PC-3 (cell line): ENCODE measurements around the gene SRR. TPM values are rescaled to one million over a fixed set of nuclear protein-coding genes. Genes with fewer than 3 reads are reported as not detected.

Experiments used
- ATAC-seq: fragments of 200-7000 bp; cut with Tn5 transposase; 2 replicates; pipeline ENCODE4 v1.9.1; 2020; ENCODE audit warnings: mild to moderate bottlenecking, moderate library complexity
- BruUV-seq: library from RNA; stranded (reverse); fragments of 400-500 nt; replicated peaks from 2 replicates; lab custom pipeline; 2021; lab: Mats Ljungman, UMichigan
- CTCF ChIA-PET: fragments of 300-600 bp; sonication (Branson Sonifier 250); formaldehyde crosslinking; loops from one replicate; lab custom pipeline; 2022; ENCODE audit warnings: antibody characterized with exemption; lab: Charles Lee
- POLR2A ChIA-PET: fragments of 300-600 bp; sonication (Branson Sonifier 250); formaldehyde crosslinking; loops from one replicate; lab custom pipeline; 2022; ENCODE audit warnings: antibody characterized with exemption; ENCODE audit not compliant: unreplicated experiment; lab: Charles Lee
- DNase-seq: peaks from one replicate; pipeline ENCODE4 v3.0.0-alpha.2; 2015
- H2AFZ ChIP-seq: fragments of 300-600 bp; sonication (generic); 2 replicates; pipeline ENCODE4 v1.6.0; 2016; ENCODE audit warnings: antibody characterized with exemption, low read length
- H3F3A ChIP-seq: fragments of 300-600 bp; sonication (generic); one replicate; pipeline ENCODE4 v1.6.0; 2017; ENCODE audit warnings: antibody characterized with exemption, low read length, control low read depth, mild to moderate bottlenecking; ENCODE audit not compliant: unreplicated experiment
- H3K27ac ChIP-seq: fragments of 300-600 bp; sonication (generic); 2 replicates; pipeline ENCODE4 v1.5.1; 2016; ENCODE audit warnings: mild to moderate bottlenecking, low read length
- H3K27me3 ChIP-seq: fragments of 300-600 bp; sonication (generic); 2 replicates; pipeline ENCODE4 v1.6.1; 2016; ENCODE audit warnings: low read length, mixed read lengths
- H3K36me3 ChIP-seq: fragments of 300-600 bp; sonication (generic); 2 replicates; pipeline ENCODE4 v1.6.1; 2016; ENCODE audit warnings: low read depth, mixed run types, low read length, mixed read lengths
- H3K4me1 ChIP-seq: fragments of 300-600 bp; sonication (generic); 2 replicates; pipeline ENCODE4 v1.5.1; 2016; ENCODE audit warnings: low read length; ENCODE audit not compliant: insufficient read depth
- H3K4me2 ChIP-seq: fragments of 300-600 bp; sonication (generic); 2 replicates; pipeline ENCODE4 v1.6.0; 2016; ENCODE audit warnings: low read length
- H3K4me3 ChIP-seq: fragments of 300-600 bp; sonication (generic); 2 replicates; pipeline ENCODE4 v1.5.1; 2016; ENCODE audit warnings: mild to moderate bottlenecking, low read length, mixed read lengths
- H3K79me2 ChIP-seq: fragments of 300-600 bp; sonication (generic); 2 replicates; pipeline ENCODE4 v1.6.1; 2017; ENCODE audit warnings: low read length, mixed read lengths
- H3K9ac ChIP-seq: fragments of 300-600 bp; sonication (generic); 2 replicates; pipeline ENCODE4 v1.6.0; 2016; ENCODE audit warnings: mild to moderate bottlenecking, low read length
- H3K9me2 ChIP-seq: fragments of 300-600 bp; sonication (generic); replicated peaks from 2 replicates; pipeline ENCODE4 v1.6.1; 2016; ENCODE audit warnings: mixed run types, low read length, mixed read lengths
- H3K9me3 ChIP-seq: fragments of 300-600 bp; sonication (generic); 2 replicates; pipeline ENCODE4 v1.6.1; 2016; ENCODE audit warnings: low read length, mixed read lengths
- H4K20me1 ChIP-seq: fragments of 300-600 bp; sonication (generic); 2 replicates; pipeline ENCODE4 v1.6.1; 2016; ENCODE audit warnings: low read length, mixed read lengths
- EZH2 ChIP-seq: fragments of 300-600 bp; sonication (generic); IDR thresholded peaks from one replicate; pipeline ENCODE4 v1.6.1; 2017; ENCODE audit warnings: antibody characterized with exemption, mild to moderate bottlenecking, low read length; ENCODE audit not compliant: unreplicated experiment
- EZH2phosphoT487 ChIP-seq: fragments of 300-600 bp; sonication (generic); IDR thresholded peaks from 2 replicates; pipeline ENCODE4 v1.6.1; 2018; ENCODE audit warnings: mild to moderate bottlenecking, antibody characterized with exemption, low read length, borderline replicate concordance
- intact Hi-C: fragments of 100-400 bp; cut with micrococcal nuclease; formaldehyde crosslinking; loops from 2 replicates; pipeline ENCODE4 v1.9.0; 2023
- total RNA-seq: library from RNA; depleted of rRNA; stranded (reverse); fragments of >200 nt; gene quantifications from 2 replicates; pipeline ENCODE4 v1.2.3, GENCODE V29; 2014
- TF ChIP-seq, protein P1 (sequence below): fragments of 300-600 bp; sonication (generic); conservative IDR thresholded peaks from 2 replicates; pipeline ENCODE4 v1.5.1; 2017; ENCODE audit warnings: antibody characterized with exemption, low read depth, mild to moderate bottlenecking, low read length

The SRR gene
- total RNA-seq, 1 experiment from 2014 or later, result 12.0 TPM

DNA sequence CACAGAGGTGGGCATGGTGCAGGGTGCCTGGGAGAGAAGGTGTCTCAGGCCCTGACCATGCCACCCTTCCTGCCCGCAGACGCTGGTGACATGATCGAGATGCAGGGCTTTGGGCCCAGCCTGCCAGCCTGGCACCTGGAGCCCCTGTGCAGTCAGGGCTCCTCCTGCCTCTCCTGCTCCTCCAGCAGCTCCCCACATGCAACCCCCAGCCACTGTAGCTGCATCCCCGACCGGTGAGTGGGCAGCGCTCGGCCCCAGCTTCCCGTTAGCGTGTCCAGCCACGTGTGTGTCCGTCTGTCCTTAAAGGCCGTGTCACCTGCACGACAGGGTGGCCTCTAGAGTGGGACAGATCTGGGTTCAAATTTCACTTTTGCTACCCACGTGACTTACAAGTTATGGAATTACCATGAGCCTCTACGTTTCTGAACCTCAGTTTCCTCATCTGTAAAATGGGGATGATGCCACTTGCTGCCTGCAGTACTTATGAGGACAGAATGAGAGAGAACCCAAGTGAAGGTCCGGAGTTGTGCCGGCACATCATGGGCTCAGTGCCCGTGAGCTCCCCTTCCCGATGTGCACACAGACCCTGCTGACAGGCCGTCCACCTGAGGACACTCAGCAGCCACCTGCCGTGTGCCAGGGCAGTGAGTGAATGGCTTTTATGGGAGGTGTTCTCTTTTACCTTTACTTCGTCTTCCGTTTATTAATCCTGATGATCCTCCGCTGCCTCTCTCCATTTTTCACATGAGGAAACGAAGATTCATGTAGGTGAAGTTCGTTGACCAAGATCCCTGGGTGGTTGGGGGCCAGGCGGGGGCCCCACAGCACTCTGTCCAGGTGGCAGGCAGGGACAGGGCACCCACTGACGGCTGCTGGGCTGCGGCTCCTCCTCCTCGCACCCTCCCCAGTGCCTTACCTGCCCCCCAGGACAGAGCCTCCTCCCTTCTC is 67.7 kb downstream of the SRR start:
- H2AFZ ChIP-seq, result no peak overlapping the region
- DNase-seq (no peak), ATAC-seq (no peak)
- no peaks in the 10 kb centered on the region for H3F3A ChIP-seq
- POLR2A ChIA-PET, result no interaction called here
- H3K4me3 ChIP-seq, result no peak overlapping the region
- no peaks in the 10 kb centered on the region for H3K4me1 ChIP-seq
- CTCF ChIA-PET, result no interaction called here
- no peaks in the 10 kb centered on the region for H3K9me3 ChIP-seq
- no peaks in the 10 kb centered on the region for H4K20me1 ChIP-seq
- TF ChIP-seq, protein P1, sequence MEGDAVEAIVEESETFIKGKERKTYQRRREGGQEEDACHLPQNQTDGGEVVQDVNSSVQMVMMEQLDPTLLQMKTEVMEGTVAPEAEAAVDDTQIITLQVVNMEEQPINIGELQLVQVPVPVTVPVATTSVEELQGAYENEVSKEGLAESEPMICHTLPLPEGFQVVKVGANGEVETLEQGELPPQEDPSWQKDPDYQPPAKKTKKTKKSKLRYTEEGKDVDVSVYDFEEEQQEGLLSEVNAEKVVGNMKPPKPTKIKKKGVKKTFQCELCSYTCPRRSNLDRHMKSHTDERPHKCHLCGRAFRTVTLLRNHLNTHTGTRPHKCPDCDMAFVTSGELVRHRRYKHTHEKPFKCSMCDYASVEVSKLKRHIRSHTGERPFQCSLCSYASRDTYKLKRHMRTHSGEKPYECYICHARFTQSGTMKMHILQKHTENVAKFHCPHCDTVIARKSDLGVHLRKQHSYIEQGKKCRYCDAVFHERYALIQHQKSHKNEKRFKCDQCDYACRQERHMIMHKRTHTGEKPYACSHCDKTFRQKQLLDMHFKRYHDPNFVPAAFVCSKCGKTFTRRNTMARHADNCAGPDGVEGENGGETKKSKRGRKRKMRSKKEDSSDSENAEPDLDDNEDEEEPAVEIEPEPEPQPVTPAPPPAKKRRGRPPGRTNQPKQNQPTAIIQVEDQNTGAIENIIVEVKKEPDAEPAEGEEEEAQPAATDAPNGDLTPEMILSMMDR, result no peak
- TF ChIP-seq EZH2 (no peak), EZH2phosphoT487 (no peak)
- BruUV-seq, result no TSS peak
- H3K9ac ChIP-seq, result no peak overlapping the region
- intact Hi-C loops, result no loop called here
- H3K4me2 ChIP-seq, result no peak overlapping the region
- H3K36me3 ChIP-seq, result no peaks in the 10 kb centered on the region
- no peaks in the 10 kb centered on the region for H3K27me3 ChIP-seq
- no peak overlapping the region for H3K27ac ChIP-seq
- H3K9me2 ChIP-seq, result no peaks in the 10 kb centered on the region
- no peaks in the 10 kb centered on the region for H3K79me2 ChIP-seq

DNA sequence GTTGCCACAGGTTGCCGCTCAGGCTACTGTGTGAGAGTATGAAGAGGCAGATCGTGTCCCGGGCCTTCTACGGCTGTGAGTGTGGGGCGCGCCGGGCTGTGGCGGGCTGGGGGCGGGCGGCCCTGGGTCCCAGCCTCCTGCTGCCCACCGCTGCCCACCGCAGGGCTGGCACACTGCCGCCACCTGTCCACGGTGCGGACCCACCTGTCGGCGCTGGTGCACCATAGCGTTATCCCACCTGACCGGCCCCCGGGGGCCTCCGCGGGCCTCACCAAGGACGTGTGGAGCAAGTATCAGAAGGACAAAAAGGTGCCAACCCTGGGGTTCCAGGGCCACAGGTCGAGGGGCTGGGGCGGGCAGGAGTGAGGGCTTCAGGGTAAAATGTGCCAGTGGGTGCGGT is 68.4 kb downstream of the SRR start:
- no peaks in the 10 kb centered on the region for H4K20me1 ChIP-seq
- no peaks in the 10 kb centered on the region for H3K79me2 ChIP-seq
- no peak overlapping the region for H3K4me2 ChIP-seq
- ATAC-seq (no peak), DNase-seq (no peak)
- H3F3A ChIP-seq, result no peaks in the 10 kb centered on the region
- H3K27me3 ChIP-seq, result no peaks in the 10 kb centered on the region
- H3K4me3 ChIP-seq, result no peak overlapping the region
- H3K9me3 ChIP-seq, result no peaks in the 10 kb centered on the region
- H3K9me2 ChIP-seq, result no peaks in the 10 kb centered on the region
- no peak overlapping the region for H2AFZ ChIP-seq
- no peak overlapping the region for H3K9ac ChIP-seq
- CTCF ChIA-PET, result no interaction called here
- POLR2A ChIA-PET, result no interaction called here
- intact Hi-C loops, result no loop called here
- no TSS peak for BruUV-seq
- H3K27ac ChIP-seq, result no peak overlapping the region
- TF ChIP-seq EZH2phosphoT487 (no peak), EZH2 (no peak)
- TF ChIP-seq, protein P1, result no peak
- no peaks in the 10 kb centered on the region for H3K36me3 ChIP-seq
- H3K4me1 ChIP-seq, result no peaks in the 10 kb centered on the region

DNA sequence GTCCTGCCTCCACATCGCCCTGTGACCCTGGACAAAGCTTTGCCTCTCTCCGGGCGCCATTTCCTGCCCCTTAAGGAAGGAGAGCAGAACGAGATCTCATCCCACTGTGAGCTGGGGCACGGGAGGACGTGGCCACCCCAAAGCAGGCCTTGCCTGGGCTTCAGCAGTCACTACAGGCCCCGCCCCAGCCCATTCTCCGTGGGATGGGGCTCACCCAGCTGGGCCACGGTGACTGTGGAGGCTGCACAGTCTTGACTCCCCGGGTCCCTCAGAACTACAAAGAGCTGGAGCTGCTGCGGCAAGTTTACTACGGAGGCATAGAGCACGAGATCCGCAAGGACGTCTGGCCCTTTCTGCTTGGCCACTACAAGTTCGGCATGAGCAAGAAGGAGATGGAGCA is 68.9 kb downstream of the SRR start:
- ChIA-PET POLR2A (no interaction called here), CTCF (no interaction called here)
- no peak for ATAC-seq
- H3K9ac ChIP-seq, result no peak overlapping the region
- H3K4me3 ChIP-seq, result no peak overlapping the region
- intact Hi-C loops, result no loop called here
- no peak for DNase-seq
- H3K27me3 ChIP-seq, result no peaks in the 10 kb centered on the region
- BruUV-seq, result no TSS peak
- no peak overlapping the region for H3K27ac ChIP-seq
- no peaks in the 10 kb centered on the region for H4K20me1 ChIP-seq
- no peaks in the 10 kb centered on the region for H3K9me3 ChIP-seq
- no peak overlapping the region for H2AFZ ChIP-seq
- no peak for TF ChIP-seq EZH2phosphoT487
- TF ChIP-seq EZH2, result no peak
- TF ChIP-seq, protein P1, result no peak
- no peaks in the 10 kb centered on the region for H3K79me2 ChIP-seq
- no peaks in the 10 kb centered on the region for H3K36me3 ChIP-seq
- H3K4me1 ChIP-seq, result no peaks in the 10 kb centered on the region
- H3F3A ChIP-seq, result no peaks in the 10 kb centered on the region
- no peaks in the 10 kb centered on the region for H3K9me2 ChIP-seq
- H3K4me2 ChIP-seq, result no peak overlapping the region
